ENCODE results near the gene LTA.

LTA gene

DNA sequence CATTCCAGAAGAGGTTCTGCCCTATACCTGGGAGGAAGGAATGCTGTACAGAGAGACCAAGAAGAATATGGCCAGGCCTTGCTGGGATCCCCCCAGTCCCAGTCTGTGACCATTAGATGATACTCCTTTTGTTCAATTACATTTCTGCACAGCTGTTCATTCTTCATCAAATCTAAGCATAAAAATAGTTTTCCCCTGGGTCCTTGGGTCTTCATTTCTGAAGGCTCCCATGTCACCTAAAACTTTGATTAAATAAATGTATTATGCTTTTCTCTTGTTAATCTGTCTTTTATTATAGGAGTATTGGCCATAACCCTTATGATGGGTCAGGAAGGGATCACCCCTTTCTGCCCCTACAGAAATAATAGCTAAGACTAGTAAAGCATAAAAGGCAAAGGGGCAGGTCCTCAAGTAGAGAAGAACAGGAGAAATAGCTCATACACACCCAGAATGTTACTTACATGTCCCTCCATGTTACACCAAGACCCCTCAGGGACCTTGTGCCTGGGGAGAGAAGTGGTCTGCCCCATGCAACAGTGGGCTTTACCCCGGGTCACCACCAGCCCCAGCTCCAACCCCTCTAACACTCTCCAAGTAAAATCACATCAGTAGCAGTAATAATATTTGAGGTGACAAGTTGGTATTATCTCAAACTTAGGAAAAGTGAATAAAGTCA is 2.1 kb upstream of the LTA start:
- no peak for DNase-seq (ENCODE audit: low spot score)

GRCh38 chr6:31573239-31574105 is 1.4 kb downstream of the LTA start:
- DNase-seq (ENCODE audit: low spot score) = no peak

DNA sequence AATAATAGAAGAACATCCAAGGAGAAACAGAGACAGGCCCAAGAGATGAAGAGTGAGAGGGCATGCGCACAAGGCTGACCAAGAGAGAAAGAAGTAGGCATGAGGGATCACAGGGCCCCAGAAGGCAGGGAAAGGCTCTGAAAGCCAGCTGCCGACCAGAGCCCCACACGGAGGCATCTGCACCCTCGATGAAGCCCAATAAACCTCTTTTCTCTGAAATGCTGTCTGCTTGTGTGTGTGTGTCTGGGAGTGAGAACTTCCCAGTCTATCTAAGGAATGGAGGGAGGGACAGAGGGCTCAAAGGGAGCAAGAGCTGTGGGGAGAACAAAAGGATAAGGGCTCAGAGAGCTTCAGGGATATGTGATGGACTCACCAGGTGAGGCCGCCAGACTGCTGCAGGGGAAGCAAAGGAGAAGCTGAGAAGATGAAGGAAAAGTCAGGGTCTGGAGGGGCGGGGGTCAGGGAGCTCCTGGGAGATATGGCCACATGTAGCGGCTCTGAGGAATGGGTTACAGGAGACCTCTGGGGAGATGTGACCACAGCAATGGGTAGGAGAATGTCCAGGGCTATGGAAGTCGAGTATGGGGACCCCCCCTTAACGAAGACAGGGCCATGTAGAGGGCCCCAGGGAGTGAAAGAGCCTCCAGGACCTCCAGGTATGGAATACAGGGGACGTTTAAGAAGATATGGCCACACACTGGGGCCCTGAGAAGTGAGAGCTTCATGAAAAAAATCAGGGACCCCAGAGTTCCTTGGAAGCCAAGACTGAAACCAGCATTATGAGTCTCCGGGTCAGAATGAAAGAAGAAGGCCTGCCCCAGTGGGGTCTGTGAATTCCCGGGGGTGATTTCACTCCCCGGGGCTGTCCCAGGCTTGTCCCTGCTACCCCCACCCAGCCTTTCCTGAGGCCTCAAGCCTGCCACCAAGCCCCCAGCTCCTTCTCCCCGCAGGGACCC is 2.3 kb downstream of the LTA start:
- DNase-seq (ENCODE audit: low spot score) = no peak

DNA sequence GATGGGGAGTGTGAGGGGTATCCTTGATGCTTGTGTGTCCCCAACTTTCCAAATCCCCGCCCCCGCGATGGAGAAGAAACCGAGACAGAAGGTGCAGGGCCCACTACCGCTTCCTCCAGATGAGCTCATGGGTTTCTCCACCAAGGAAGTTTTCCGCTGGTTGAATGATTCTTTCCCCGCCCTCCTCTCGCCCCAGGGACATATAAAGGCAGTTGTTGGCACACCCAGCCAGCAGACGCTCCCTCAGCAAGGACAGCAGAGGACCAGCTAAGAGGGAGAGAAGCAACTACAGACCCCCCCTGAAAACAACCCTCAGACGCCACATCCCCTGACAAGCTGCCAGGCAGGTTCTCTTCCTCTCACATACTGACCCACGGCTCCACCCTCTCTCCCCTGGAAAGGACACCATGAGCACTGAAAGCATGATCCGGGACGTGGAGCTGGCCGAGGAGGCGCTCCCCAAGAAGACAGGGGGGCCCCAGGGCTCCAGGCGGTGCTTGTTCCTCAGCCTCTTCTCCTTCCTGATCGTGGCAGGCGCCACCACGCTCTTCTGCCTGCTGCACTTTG is 3.3 kb downstream of the LTA start, which contains the start of gene TNF:
Gene TNF, plus strand, starts transcription at position 231 of the 567 bp plus-strand sequence. Its CDS starts 177 bp downstream, at position 408.
- DNase-seq (ENCODE audit: low spot score) = no peak

DNA sequence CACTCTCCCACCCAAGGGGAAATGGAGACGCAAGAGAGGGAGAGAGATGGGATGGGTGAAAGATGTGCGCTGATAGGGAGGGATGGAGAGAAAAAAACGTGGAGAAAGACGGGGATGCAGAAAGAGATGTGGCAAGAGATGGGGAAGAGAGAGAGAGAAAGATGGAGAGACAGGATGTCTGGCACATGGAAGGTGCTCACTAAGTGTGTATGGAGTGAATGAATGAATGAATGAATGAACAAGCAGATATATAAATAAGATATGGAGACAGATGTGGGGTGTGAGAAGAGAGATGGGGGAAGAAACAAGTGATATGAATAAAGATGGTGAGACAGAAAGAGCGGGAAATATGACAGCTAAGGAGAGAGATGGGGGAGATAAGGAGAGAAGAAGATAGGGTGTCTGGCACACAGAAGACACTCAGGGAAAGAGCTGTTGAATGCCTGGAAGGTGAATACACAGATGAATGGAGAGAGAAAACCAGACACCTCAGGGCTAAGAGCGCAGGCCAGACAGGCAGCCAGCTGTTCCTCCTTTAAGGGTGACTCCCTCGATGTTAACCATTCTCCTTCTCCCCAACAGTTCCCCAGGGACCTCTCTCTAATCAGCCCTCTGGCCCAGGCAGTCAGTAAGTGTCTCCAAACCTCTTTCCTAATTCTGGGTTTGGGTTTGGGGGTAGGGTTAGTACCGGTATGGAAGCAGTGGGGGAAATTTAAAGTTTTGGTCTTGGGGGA is 4.0 kb downstream of the LTA start:
- DNase-seq (ENCODE audit: low spot score) = no peak

DNA sequence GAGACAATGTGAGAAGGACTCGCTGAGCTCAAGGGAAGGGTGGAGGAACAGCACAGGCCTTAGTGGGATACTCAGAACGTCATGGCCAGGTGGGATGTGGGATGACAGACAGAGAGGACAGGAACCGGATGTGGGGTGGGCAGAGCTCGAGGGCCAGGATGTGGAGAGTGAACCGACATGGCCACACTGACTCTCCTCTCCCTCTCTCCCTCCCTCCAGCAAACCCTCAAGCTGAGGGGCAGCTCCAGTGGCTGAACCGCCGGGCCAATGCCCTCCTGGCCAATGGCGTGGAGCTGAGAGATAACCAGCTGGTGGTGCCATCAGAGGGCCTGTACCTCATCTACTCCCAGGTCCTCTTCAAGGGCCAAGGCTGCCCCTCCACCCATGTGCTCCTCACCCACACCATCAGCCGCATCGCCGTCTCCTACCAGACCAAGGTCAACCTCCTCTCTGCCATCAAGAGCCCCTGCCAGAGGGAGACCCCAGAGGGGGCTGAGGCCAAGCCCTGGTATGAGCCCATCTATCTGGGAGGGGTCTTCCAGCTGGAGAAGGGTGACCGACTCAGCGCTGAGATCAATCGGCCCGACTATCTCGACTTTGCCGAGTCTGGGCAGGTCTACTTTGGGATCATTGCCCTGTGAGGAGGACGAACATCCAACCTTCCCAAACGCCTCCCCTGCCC is 4.9 kb downstream of the LTA start:
- no peak for DNase-seq (ENCODE audit: low spot score)

DNA sequence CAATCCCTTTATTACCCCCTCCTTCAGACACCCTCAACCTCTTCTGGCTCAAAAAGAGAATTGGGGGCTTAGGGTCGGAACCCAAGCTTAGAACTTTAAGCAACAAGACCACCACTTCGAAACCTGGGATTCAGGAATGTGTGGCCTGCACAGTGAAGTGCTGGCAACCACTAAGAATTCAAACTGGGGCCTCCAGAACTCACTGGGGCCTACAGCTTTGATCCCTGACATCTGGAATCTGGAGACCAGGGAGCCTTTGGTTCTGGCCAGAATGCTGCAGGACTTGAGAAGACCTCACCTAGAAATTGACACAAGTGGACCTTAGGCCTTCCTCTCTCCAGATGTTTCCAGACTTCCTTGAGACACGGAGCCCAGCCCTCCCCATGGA is 5.5 kb downstream of the LTA start:
- DNase-seq (ENCODE audit: low spot score) = no peak

GRCh38 chr6:31578184-31579118 is 6.4 kb downstream of the LTA start:
- DNase-seq (ENCODE audit: low spot score) = no peak

DNA sequence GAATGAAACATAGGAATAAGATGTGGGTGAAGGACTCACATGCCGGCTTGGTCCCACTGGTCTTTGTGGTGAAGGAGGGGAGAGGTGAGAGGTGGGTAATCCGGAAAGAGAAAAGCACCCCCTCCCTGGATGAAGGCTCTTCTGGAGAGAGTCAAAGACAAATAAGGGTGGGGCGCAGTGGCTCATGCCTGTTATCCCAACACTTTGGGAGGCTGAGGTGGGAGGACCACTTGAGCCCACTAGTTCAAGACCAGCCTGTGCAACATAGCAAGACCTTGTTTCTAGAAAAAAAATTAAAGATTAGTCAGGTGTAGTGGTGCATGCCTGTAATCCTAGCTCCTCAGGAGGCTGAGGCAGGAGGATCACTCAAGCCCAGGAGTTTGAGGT is 7.0 kb downstream of the LTA start:
- no peak for DNase-seq (ENCODE audit: low spot score)

DNA sequence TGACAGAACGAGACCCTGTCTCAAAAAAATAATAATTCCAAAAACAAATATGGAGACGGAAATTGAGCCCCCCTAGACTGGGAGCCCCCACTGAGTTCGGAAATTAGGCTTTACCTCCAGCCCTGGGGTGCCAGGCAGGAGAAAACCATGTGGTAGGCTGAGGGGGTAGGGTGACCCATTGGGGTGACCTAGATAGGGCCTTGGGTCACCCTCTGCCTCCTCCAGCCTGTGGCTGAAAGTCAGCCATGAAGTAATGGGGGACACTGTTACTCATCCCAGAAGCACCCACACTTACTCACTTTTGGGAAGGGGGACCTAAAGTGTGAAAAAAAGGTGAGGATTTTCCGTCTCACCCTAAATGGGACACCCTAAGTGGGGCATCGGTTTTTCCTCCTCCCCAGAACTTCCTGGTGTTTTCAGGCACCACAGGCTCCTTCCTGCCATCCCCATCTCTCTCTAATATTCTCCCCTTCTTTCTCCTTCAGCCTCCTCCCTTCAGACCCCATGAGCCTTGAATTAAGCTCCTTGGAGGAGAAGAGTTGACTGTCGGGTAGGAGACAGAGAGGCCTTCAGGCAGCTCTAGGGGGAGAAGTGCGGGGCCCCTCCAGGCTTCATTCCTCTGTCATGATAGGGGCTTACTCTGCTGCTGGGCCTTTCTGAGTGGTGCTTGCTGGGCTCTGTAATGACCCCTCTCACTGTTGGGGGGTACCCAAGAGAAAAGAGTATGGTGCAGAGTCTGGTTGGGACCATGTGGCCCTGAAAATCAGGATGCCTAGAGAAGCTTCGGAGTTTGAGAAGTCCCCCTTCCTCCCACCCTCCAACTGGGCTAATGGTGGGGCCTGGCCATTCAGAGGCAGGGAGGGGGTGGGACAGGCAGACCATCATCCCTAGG is 7.7 kb downstream of the LTA start:
- DNase-seq (ENCODE audit: low spot score) = no peak

- DNase-seq (ENCODE audit: low spot score) = no peak
These were observed 8.3 kb downstream of the LTA start for GRCh38 chr6:31580438-31580740.

DNA sequence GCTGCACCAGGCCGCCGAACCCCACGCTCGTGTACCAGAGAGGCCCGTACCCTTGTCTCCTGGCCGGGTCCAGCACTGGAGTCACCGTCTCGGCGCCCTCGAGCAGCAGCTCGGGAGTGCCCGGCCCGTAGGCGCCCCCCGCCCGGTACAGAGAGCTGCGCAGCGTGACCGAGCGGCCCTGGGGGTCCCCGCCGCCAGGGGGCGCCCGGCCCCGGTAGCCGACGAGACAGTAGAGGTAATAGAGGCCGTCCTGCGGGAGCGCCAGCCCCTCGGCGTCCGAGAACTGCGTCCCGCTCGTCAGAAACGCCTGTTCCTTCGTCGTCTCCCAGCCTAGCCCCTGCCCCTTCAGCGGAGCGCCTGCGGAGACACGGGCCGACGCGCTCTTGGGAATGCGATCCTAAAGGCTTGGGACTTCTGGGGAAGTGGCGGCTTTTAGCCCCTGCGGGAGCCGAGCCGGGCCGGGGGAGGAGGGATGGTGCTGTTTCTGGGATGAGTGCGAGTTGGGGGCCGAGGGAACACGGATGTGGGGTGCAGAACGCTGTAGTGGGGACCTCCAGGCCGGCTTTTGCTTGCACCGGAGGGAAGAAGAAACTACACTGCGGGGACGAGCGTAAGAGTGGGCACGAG is 8.8 kb downstream of the LTA start:
- peak; percentile 69 for DNase-seq (ENCODE audit: low spot score)

DNA sequence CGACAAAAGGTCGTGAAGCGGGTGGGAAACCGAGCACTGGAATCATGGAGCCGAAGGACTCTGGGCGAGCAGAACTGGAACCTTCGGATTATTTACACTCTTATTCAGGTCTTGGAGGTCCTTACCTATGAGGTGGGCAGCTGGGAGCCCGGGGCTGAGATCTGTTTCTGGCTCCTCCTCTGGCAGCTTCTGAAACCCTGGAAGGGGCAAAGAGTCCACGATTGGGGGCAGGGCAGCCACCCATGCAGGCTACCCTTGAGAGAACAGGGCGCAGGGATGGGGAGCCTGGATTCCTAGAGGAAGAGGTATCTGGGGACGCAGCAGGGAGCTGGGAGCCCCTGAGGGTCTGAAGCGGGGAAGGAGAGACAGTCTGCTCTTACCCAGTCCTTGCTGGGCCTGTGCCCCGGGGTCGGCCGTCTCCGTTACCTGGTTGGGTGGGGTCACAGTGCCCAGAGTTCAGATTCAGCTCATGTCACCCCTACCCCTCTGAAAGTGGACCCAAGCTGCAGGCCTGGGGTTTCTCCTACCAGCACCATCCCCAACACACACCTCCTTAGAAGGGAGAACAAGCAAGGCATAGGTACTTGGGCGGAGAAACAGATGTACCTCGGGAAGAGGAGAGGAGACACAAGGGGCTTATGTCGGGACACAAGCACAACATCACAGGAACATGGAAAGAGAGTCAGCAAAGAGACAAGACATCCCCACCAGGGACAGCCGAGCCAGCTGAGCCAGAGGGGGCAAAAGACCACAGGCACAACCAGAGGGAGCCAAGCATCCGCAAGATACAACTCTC is 9.5 kb downstream of the LTA start:
- no peak for DNase-seq (ENCODE audit: low spot score)

- no peak for DNase-seq (ENCODE audit: low spot score)
These were observed 10.1 kb downstream of the LTA start, which contains the start of gene LTB for GRCh38 chr6:31582230-31582643. TSS of gene LTB (minus strand) at chr6:31582424. CDS start at chr6:31582417, 7 bp downstream.

- DNase-seq (ENCODE audit: low spot score) = no peak
These were observed 13.4 kb downstream of the LTA start for GRCh38 chr6:31585491-31585890.

- no peak for DNase-seq (ENCODE audit: low spot score)
These were observed 13.9 kb downstream of the LTA start, which contains the start of gene LST1 for GRCh38 chr6:31586008-31586407. TSS of gene LST1 (plus strand) at chr6:31586277. CDS start at chr6:31587300, 1,023 bp downstream.
